Body of pancreas (tissue), 4 donors: ENCODE measurements around the gene GPANK1. TPM values are rescaled to one million over a fixed set of nuclear protein-coding genes. Genes with fewer than 3 reads are reported as not detected.
A peak's percentile ranks its signal among the peaks of the same experiment; 100 is the strongest.

Experiments used
- ATAC-seq: fragments of 150-250 bp; one replicate; pipeline ENCODE4 v1.9.1; 2016
- DNase-seq, 4 donors: peaks; one replicate each; pipeline ENCODE4 v3.0.0-alpha.2; 2019
- H3K27ac ChIP-seq, 4 donors: fragments of 200-600 bp; sonication (generic); 1 replicate in 3 of 4; 2 replicates in 1 of 4; pipeline versions ENCODE4 v1.5.1 to v1.6.1; 2016 to 2019; ENCODE audit warnings: mild to moderate bottlenecking in 1 of 4, mixed read lengths in 1 of 4, moderate library complexity in 1 of 4
- H3K27me3 ChIP-seq, 2 donors: fragments of 200-600 bp; sonication (generic); one replicate each; pipeline ENCODE4 v1.6.0; 2016; ENCODE audit warnings: mild to moderate bottlenecking in 1 of 2
- H3K36me3 ChIP-seq, 2 donors: fragments of 200-600 bp; sonication (generic); replicated peaks in 1 of 2; 2 replicates each; pipeline ENCODE4 v1.5.1; 2016; ENCODE audit warnings: low read depth in 2 of 2; ENCODE audit not compliant: insufficient read depth in 1 of 2
- H3K4me1 ChIP-seq: fragments of 200-600 bp; sonication (generic); one replicate; pipeline ENCODE4 v1.6.0; 2016
- H3K4me3 ChIP-seq, 2 donors: fragments of 200-600 bp; sonication (generic); 1 replicate in 1 of 2; 2 replicates in 1 of 2; pipeline ENCODE4 v1.5.1; 2016 to 2019
- H3K9me3 ChIP-seq, 3 donors: fragments of 200-600 bp; sonication (generic); 1 replicate in 2 of 3; 2 replicates in 1 of 3; pipeline ENCODE4 v1.5.1; 2016
- CTCF ChIP-seq, 7 experiments: fragments of 450-650 bp in 4 of 7; fragments of 200-600 bp in 3 of 7; sonication (generic) in 3 of 7; IDR thresholded peaks; one replicate each; pipeline ENCODE4 v1.5.1; 2016 to 2019; ENCODE audit warnings: antibody characterized with exemption in 7 of 7
- POLR2A ChIP-seq, 3 donors: fragments of 450-650 bp; IDR thresholded peaks; one replicate each; pipeline ENCODE4 v1.6.1; 2016; ENCODE audit warnings: antibody characterized with exemption in 3 of 3, mild to moderate bottlenecking in 2 of 3
- WGBS, 2 donors: methylation state at CpG; one replicate each; pipeline ENCODE4 v1.1.5; 2017; 5-methylcytosine and 5-hydroxymethylcytosine counted together
- intact Hi-C: fragments of 100-400 bp; cut with DNase I; formaldehyde crosslinking; loops from one replicate; pipeline ENCODE4 v1.15.1; 2023
- total RNA-seq, 2 donors: library from RNA; depleted of rRNA; stranded (reverse); fragments of >200 nt; gene quantifications; one replicate each; pipeline ENCODE4 v1.1.0, GENCODE V29; 2016

Gene GPANK1
- total RNA-seq, 2 donors from 2014 or later = 8.9 to 10.9 TPM

- peak overlapping the region in 2 of 4 donors; percentile 31 to 60 for H3K27ac ChIP-seq
- H3K4me3 ChIP-seq = no peak overlapping the region
- intact Hi-C loops = loop anchor here (5.0 kb wide), 1 partner anchor 269 kb away; no protein-coding TSS in a partner anchor
- no peak for ATAC-seq
- H3K27me3 ChIP-seq = no peaks in the 10 kb centered on the region
- peaks cover 27% of the 10 kb centered on the region for H3K4me1 ChIP-seq
- no peak for TF ChIP-seq POLR2A (IDR thresholded peaks at IDR 0.05)
- no peak for TF ChIP-seq CTCF (IDR thresholded peaks at IDR 0.05)
- WGBS, 2 donors = 64 to 76% methylated on average over 13 of the region's 13 CpGs
- H3K36me3 ChIP-seq = peaks cover 0 to 8% of the 10 kb centered on the region in 2 donors
- no peak for DNase-seq
- no peaks in the 10 kb centered on the region for H3K9me3 ChIP-seq
Measured at GRCh38 chr6:31683591-31683990, 18.8 kb upstream of the GPANK1 start.

GRCh38 chr6:31681135-31681671 is 16.4 kb upstream of the GPANK1 start:
- DNase-seq (peak; percentile 33 to 61 (median 42)), ATAC-seq (peak; percentile 51)
- no peaks in the 10 kb centered on the region for H3K27me3 ChIP-seq
- TF ChIP-seq CTCF (IDR thresholded peaks at IDR 0.05) (peak in 2 of 7 experiments; percentile 6 to 37), POLR2A (IDR thresholded peaks at IDR 0.05) (peak in 2 of 3 donors; percentile 48 to 49)
- 0 to 3% methylated on average over 3 to 29 of the region's 40 CpGs for WGBS, 2 donors
- no peaks in the 10 kb centered on the region for H3K9me3 ChIP-seq
- H3K27ac ChIP-seq = peak overlapping the region in 3 of 4 donors; percentile 59 to 82 (median 70)
- no peaks in the 10 kb centered on the region for H3K36me3 ChIP-seq
- peak overlapping the region in 1 of 2 donors; percentile 18 for H3K4me3 ChIP-seq
- intact Hi-C loops = loop anchor here (5.0 kb wide), 1 partner anchor 271 kb away; no protein-coding TSS in a partner anchor
- H3K4me1 ChIP-seq = peaks cover 27% of the 10 kb centered on the region

GRCh38 chr6:31680226-31681134 is 15.7 kb upstream of the GPANK1 start, which contains the start of gene LY6G5C:
Gene LY6G5C, minus strand, starts transcription at chr6:31681067. Its CDS starts 694 bp downstream, at chr6:31680373.
- TF ChIP-seq CTCF (IDR thresholded peaks at IDR 0.05) = peak; percentile 34 to 87 (median 81)
- TF ChIP-seq POLR2A (IDR thresholded peaks at IDR 0.05) = peak in 2 of 3 donors; percentile 38 to 48
- WGBS, 2 donors = 7 to 11% methylated on average over 15 to 17 of the region's 17 CpGs
- H3K9me3 ChIP-seq = no peaks in the 10 kb centered on the region
- H3K4me1 ChIP-seq = peaks cover 27% of the 10 kb centered on the region
- DNase-seq (peak; percentile 84 to 88 (median 86)), ATAC-seq (peak; percentile 89)
- no peaks in the 10 kb centered on the region for H3K27me3 ChIP-seq
- H3K4me3 ChIP-seq = peak within 1 kb of the TSS in 1 of 2 donors; percentile 18
- no peaks in the 10 kb centered on the region for H3K36me3 ChIP-seq
- H3K27ac ChIP-seq = peak within 1 kb of the TSS in 3 of 4 donors; percentile 59 to 82 (median 70)
- intact Hi-C loops = loop anchor here (5.0 kb wide), 1 partner anchor 272 kb away; no protein-coding TSS in a partner anchor

- peaks cover 22% of the 10 kb centered on the region for H3K4me1 ChIP-seq
- no peaks in the 10 kb centered on the region for H3K36me3 ChIP-seq
- WGBS, 2 donors = 64 to 70% methylated on average over 8 of the region's 8 CpGs
- ATAC-seq = no peak
- intact Hi-C loops = no loop called here
- H3K27me3 ChIP-seq = no peaks in the 10 kb centered on the region
- no peak overlapping the region for H3K4me3 ChIP-seq
- DNase-seq = no peak
- H3K9me3 ChIP-seq = no peaks in the 10 kb centered on the region
- TF ChIP-seq POLR2A (IDR thresholded peaks at IDR 0.05) (no peak), CTCF (IDR thresholded peaks at IDR 0.05) (no peak)
- no peak overlapping the region for H3K27ac ChIP-seq
Measured at GRCh38 chr6:31677955-31678354, 13.2 kb upstream of the GPANK1 start.
